Type B pancreatic cell (in vitro differentiated cells): ENCODE data around the gene NRIP1. TPM values are rescaled to one million over a fixed set of nuclear protein-coding genes. Genes with fewer than 3 reads are reported as not detected.

Experiments used
- DNase-seq: peaks from one replicate; pipeline ENCODE4 v3.0.0; 2021; ENCODE audit warnings: mixed read lengths; ENCODE audit not compliant: unreplicated experiment; ENCODE audit errors: extremely low spot score
- H3K27ac Mint-ChIP-seq: 2 replicates; pipeline ENCODE4 v1.8.0; 2021; ENCODE audit warnings: mild to moderate bottlenecking, mixed read lengths
- H3K27me3 Mint-ChIP-seq: 2 replicates; pipeline ENCODE4 v1.8.0; 2021; ENCODE audit warnings: mixed read lengths
- H3K36me3 Mint-ChIP-seq: 2 replicates; pipeline ENCODE4 v1.8.0; 2021; ENCODE audit warnings: mixed read lengths
- H3K4me1 Mint-ChIP-seq: one replicate; pipeline ENCODE4 v1.8.0; 2021; ENCODE audit warnings: mixed read lengths; ENCODE audit not compliant: unreplicated experiment
- H3K4me3 Mint-ChIP-seq: 2 replicates; pipeline ENCODE4 v1.8.0; 2021; ENCODE audit warnings: mild to moderate bottlenecking, mixed read lengths
- H3K9me3 Mint-ChIP-seq: 2 replicates; pipeline ENCODE4 v1.8.0; 2021; ENCODE audit warnings: mixed read lengths
- CTCF ChIP-seq: fragments of 200-600 bp; sonication (generic); conservative IDR thresholded peaks from 2 replicates; pipeline ENCODE4 v1.5.0; 2021; ENCODE audit warnings: antibody characterized with exemption, mild to moderate bottlenecking
- total RNA-seq: library from RNA; stranded (reverse); gene quantifications from 2 replicates; pipeline ENCODE4 v1.2.1, GENCODE V29; 2021; ENCODE audit warnings: low replicate concordance

NRIP1 gene
- total RNA-seq, 1 donor from 2014 or later = 88.6 TPM

- Mint-ChIP-seq H3K4me3 (no peak overlapping the region), H3K9me3 (no peaks in the 10 kb centered on the region), H3K4me1 (peaks cover 17% of the 10 kb centered on the region), H3K27me3 (no peaks in the 10 kb centered on the region), H3K36me3 (peaks cover 63% of the 10 kb centered on the region), H3K27ac (no peak overlapping the region)
- no peak for DNase-seq
- no peak for TF ChIP-seq CTCF
Observed at GRCh38 chr21:14993115-14993514, 71.7 kb downstream of the NRIP1 start.

GRCh38 chr21:14991957-14992356, 72.8 kb downstream of the NRIP1 start:
- H3K4me1 Mint-ChIP-seq = peaks cover 23% of the 10 kb centered on the region
- H3K4me3 Mint-ChIP-seq = no peak overlapping the region
- no peaks in the 10 kb centered on the region for H3K9me3 Mint-ChIP-seq
- H3K27ac Mint-ChIP-seq = no peak overlapping the region
- DNase-seq = no peak
- TF ChIP-seq CTCF = no peak
- H3K36me3 Mint-ChIP-seq = peaks cover 66% of the 10 kb centered on the region
- H3K27me3 Mint-ChIP-seq = no peaks in the 10 kb centered on the region

GRCh38 chr21:14989359-14989758, 75.4 kb downstream of the NRIP1 start:
- TF ChIP-seq CTCF = no peak
- Mint-ChIP-seq H3K4me3 (no peak overlapping the region), H3K27me3 (no peaks in the 10 kb centered on the region), H3K9me3 (no peaks in the 10 kb centered on the region), H3K36me3 (peaks cover 62% of the 10 kb centered on the region), H3K27ac (no peak overlapping the region), H3K4me1 (peaks cover 29% of the 10 kb centered on the region)
- no peak for DNase-seq

- TF ChIP-seq CTCF = no peak
- Mint-ChIP-seq H3K4me3 (no peak overlapping the region), H3K27me3 (no peaks in the 10 kb centered on the region), H3K9me3 (peaks cover 4% of the 10 kb centered on the region), H3K4me1 (peaks cover 31% of the 10 kb centered on the region), H3K36me3 (peaks cover 66% of the 10 kb centered on the region), H3K27ac (no peak overlapping the region)
- DNase-seq = no peak
Observed at GRCh38 chr21:14988760-14989159, 76.0 kb downstream of the NRIP1 start.

- H3K27ac Mint-ChIP-seq = no peak overlapping the region
- H3K36me3 Mint-ChIP-seq = peaks cover 70% of the 10 kb centered on the region
- H3K9me3 Mint-ChIP-seq = peaks cover 16% of the 10 kb centered on the region
- TF ChIP-seq CTCF = no peak
- H3K4me1 Mint-ChIP-seq = peaks cover 41% of the 10 kb centered on the region
- H3K27me3 Mint-ChIP-seq = no peaks in the 10 kb centered on the region
- no peak for DNase-seq
- no peak overlapping the region for H3K4me3 Mint-ChIP-seq
Observed at GRCh38 chr21:14987370-14988170, 77.2 kb downstream of the NRIP1 start.
